Loucy (cell line): ENCODE data around the gene PHACTR1.

Experiments
- H2AFZ ChIP-seq: fragments of 200-600 bp; sonication (generic); 2 replicates; pipeline ENCODE4 v1.6.0; 2016; ENCODE audit warnings: antibody characterized with exemption, mild to moderate bottlenecking, low read length, moderate library complexity
- H3F3A ChIP-seq: fragments of 200-600 bp; 2 replicates; pipeline ENCODE4 v1.6.0; 2016; ENCODE audit warnings: antibody characterized with exemption, low read depth, mild to moderate bottlenecking
- H3K27me3 ChIP-seq: fragments of 200-600 bp; sonication (generic); 2 replicates; pipeline ENCODE4 v1.6.1; 2014; ENCODE audit warnings: low read length, mild to moderate bottlenecking; ENCODE audit not compliant: insufficient read depth, poor library complexity, severe bottlenecking
- H3K36me3 ChIP-seq: fragments of 200-600 bp; sonication (generic); 2 replicates; pipeline ENCODE4 v1.6.1; 2016; ENCODE audit warnings: low read length; ENCODE audit not compliant: insufficient read depth
- H3K4me1 ChIP-seq: fragments of 200-600 bp; sonication (generic); 2 replicates; pipeline ENCODE4 v1.5.1; 2014; ENCODE audit warnings: low read length, mild to moderate bottlenecking; ENCODE audit not compliant: insufficient read depth, poor library complexity, severe bottlenecking
- H3K4me2 ChIP-seq: fragments of 200-600 bp; sonication (generic); 2 replicates; pipeline ENCODE4 v1.6.0; 2014; ENCODE audit warnings: antibody characterized with exemption, low read length, low read depth, mild to moderate bottlenecking; ENCODE audit not compliant: poor library complexity, severe bottlenecking
- H3K4me3 ChIP-seq: fragments of 200-600 bp; sonication (generic); 2 replicates; pipeline ENCODE4 v1.5.1; 2014; ENCODE audit warnings: low read length, mild to moderate bottlenecking, mixed read lengths; ENCODE audit not compliant: poor library complexity, severe bottlenecking
- H3K79me2 ChIP-seq: fragments of 200-600 bp; sonication (generic); 2 replicates; pipeline ENCODE4 v1.6.1; 2014; ENCODE audit warnings: low read length; ENCODE audit not compliant: insufficient read depth
- H3K9ac ChIP-seq: fragments of 200-600 bp; sonication (generic); 2 replicates; pipeline ENCODE4 v1.6.0; 2014; ENCODE audit warnings: mild to moderate bottlenecking, low read depth, low read length, moderate library complexity; ENCODE audit not compliant: poor library complexity, severe bottlenecking
- H3K9me2 ChIP-seq: fragments of 200-600 bp; sonication (generic); replicated peaks from 2 replicates; pipeline ENCODE4 v1.6.1; 2016; ENCODE audit warnings: low read depth, low read length, mixed read lengths
- H3K9me3 ChIP-seq: fragments of 200-600 bp; sonication (generic); 2 replicates; pipeline ENCODE4 v1.6.1; 2014; ENCODE audit warnings: mild to moderate bottlenecking, antibody characterized with exemption, low read length, low read depth; ENCODE audit not compliant: insufficient read depth
- H4K20me1 ChIP-seq: fragments of 200-600 bp; sonication (generic); 2 replicates; pipeline ENCODE4 v1.6.0; 2014; ENCODE audit warnings: antibody characterized with exemption, low read length, mild to moderate bottlenecking; ENCODE audit not compliant: insufficient read depth, poor library complexity, severe bottlenecking
- EZH2phosphoT487 ChIP-seq: fragments of 200-600 bp; IDR thresholded peaks from 2 replicates; pipeline ENCODE4 v1.6.1; 2018; ENCODE audit warnings: antibody characterized with exemption, mild to moderate bottlenecking, moderate library complexity, borderline replicate concordance
- TF ChIP-seq, protein P1 (sequence below): fragments of 200-600 bp; sonication (generic); conservative IDR thresholded peaks from 2 replicates; pipeline ENCODE4 v1.5.1; 2014; ENCODE audit warnings: mild to moderate bottlenecking, antibody characterized with exemption, low read length

The PHACTR1 gene

DNA sequence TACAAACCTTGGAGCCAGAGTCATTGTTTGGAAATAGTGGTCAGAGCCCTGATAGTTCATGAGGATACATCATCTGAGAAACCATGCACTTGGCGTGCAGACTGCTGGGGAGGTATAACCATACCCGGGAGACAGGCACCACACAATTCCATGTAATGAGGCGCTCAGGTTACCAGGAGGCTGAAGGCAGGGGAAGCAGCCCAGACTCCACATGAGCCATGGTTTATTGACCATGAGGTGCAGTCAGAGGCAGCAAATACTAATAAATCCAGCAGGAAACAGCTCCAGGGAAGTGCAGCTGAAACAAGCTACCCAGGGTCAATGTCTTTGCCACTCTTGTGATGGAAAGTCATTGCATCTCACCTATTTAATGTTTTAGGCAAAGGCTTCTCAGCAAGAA lies 455.7 kb downstream of the PHACTR1 start:
- H3K4me1 ChIP-seq, result peaks cover 9% of the 10 kb centered on the region
- H3K4me3 ChIP-seq, result no peak overlapping the region
- no peaks in the 10 kb centered on the region for H4K20me1 ChIP-seq
- H3K9me3 ChIP-seq, result no peaks in the 10 kb centered on the region
- H3K9ac ChIP-seq, result no peak overlapping the region
- TF ChIP-seq EZH2phosphoT487, result no peak
- TF ChIP-seq, protein P1, sequence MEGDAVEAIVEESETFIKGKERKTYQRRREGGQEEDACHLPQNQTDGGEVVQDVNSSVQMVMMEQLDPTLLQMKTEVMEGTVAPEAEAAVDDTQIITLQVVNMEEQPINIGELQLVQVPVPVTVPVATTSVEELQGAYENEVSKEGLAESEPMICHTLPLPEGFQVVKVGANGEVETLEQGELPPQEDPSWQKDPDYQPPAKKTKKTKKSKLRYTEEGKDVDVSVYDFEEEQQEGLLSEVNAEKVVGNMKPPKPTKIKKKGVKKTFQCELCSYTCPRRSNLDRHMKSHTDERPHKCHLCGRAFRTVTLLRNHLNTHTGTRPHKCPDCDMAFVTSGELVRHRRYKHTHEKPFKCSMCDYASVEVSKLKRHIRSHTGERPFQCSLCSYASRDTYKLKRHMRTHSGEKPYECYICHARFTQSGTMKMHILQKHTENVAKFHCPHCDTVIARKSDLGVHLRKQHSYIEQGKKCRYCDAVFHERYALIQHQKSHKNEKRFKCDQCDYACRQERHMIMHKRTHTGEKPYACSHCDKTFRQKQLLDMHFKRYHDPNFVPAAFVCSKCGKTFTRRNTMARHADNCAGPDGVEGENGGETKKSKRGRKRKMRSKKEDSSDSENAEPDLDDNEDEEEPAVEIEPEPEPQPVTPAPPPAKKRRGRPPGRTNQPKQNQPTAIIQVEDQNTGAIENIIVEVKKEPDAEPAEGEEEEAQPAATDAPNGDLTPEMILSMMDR, result no peak
- no peaks in the 10 kb centered on the region for H3K79me2 ChIP-seq
- H3F3A ChIP-seq, result no peaks in the 10 kb centered on the region
- H3K36me3 ChIP-seq, result no peaks in the 10 kb centered on the region
- H2AFZ ChIP-seq, result no peak overlapping the region
- no peak overlapping the region for H3K4me2 ChIP-seq
- H3K27me3 ChIP-seq, result peaks cover 7% of the 10 kb centered on the region
- no peaks in the 10 kb centered on the region for H3K9me2 ChIP-seq

GRCh38 chr6:13175087-13175486 lies 458.5 kb downstream of the PHACTR1 start:
- H3F3A ChIP-seq, result no peaks in the 10 kb centered on the region
- TF ChIP-seq, protein P1, result no peak
- TF ChIP-seq EZH2phosphoT487, result no peak
- H3K36me3 ChIP-seq, result no peaks in the 10 kb centered on the region
- no peak overlapping the region for H3K4me3 ChIP-seq
- H3K9ac ChIP-seq, result no peak overlapping the region
- no peaks in the 10 kb centered on the region for H3K9me3 ChIP-seq
- H3K4me1 ChIP-seq, result peaks cover 34% of the 10 kb centered on the region
- no peaks in the 10 kb centered on the region for H4K20me1 ChIP-seq
- H3K79me2 ChIP-seq, result no peaks in the 10 kb centered on the region
- no peaks in the 10 kb centered on the region for H3K9me2 ChIP-seq
- H3K4me2 ChIP-seq, result no peak overlapping the region
- no peak overlapping the region for H2AFZ ChIP-seq
- peaks cover 7% of the 10 kb centered on the region for H3K27me3 ChIP-seq

GRCh38 chr6:13175759-13176158 lies 459.2 kb downstream of the PHACTR1 start:
- Histone ChIP-seq H3K36me3 (no peaks in the 10 kb centered on the region), H3K4me2 (no peak overlapping the region), H4K20me1 (no peaks in the 10 kb centered on the region), H3K4me1 (peaks cover 41% of the 10 kb centered on the region), H3K79me2 (no peaks in the 10 kb centered on the region), H3K4me3 (no peak overlapping the region), H2AFZ (no peak overlapping the region), H3F3A (no peaks in the 10 kb centered on the region), H3K9ac (no peak overlapping the region), H3K27me3 (peaks cover 7% of the 10 kb centered on the region), H3K9me2 (no peaks in the 10 kb centered on the region), H3K9me3 (no peaks in the 10 kb centered on the region)
- TF ChIP-seq EZH2phosphoT487, result no peak
- TF ChIP-seq, protein P1, result peak; percentile 43
